MM.1S (cell line): ENCODE results near the gene ZIC5.

Experiments
- EZH2 ChIP-seq: fragments of 300-600 bp; sonication (generic); optimal IDR thresholded peaks from 2 replicates; pipeline ENCODE3; 2017; ENCODE audit warnings: low read depth, mild to moderate bottlenecking, antibody characterized with exemption, low read length, mixed read lengths
- EZH2phosphoT487 ChIP-seq: fragments of 300-600 bp; sonication (generic); IDR thresholded peaks from 2 replicates; pipeline ENCODE4 v1.6.1; 2018; ENCODE audit warnings: antibody characterized with exemption, low read length
- TF ChIP-seq, protein P1 (sequence below): fragments of 300-600 bp; sonication (generic); IDR thresholded peaks from 2 replicates; pipeline ENCODE4 v1.5.1; 2016; ENCODE audit warnings: antibody characterized with exemption, low read length, mixed read lengths

DNA sequence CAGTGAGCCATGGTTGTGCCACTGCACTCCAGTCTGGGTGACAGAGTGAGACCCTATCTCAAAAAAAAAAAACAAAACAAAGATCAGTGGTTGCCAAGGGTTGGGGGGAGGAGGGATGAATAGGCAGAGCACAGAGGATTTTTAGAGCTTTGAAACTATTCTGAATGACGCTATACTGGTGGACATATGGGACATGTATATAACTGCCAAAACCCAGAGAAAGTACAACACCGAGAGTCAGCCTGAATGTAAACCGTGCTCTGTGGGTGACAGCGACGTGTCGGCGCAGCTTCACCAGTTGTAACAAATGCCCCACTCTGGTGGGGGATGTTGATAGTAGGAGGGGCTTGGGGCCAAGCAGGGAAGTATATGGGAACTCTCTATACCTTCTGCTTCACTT lies 32.9 kb downstream of the ZIC5 start:
- TF ChIP-seq, protein P1, sequence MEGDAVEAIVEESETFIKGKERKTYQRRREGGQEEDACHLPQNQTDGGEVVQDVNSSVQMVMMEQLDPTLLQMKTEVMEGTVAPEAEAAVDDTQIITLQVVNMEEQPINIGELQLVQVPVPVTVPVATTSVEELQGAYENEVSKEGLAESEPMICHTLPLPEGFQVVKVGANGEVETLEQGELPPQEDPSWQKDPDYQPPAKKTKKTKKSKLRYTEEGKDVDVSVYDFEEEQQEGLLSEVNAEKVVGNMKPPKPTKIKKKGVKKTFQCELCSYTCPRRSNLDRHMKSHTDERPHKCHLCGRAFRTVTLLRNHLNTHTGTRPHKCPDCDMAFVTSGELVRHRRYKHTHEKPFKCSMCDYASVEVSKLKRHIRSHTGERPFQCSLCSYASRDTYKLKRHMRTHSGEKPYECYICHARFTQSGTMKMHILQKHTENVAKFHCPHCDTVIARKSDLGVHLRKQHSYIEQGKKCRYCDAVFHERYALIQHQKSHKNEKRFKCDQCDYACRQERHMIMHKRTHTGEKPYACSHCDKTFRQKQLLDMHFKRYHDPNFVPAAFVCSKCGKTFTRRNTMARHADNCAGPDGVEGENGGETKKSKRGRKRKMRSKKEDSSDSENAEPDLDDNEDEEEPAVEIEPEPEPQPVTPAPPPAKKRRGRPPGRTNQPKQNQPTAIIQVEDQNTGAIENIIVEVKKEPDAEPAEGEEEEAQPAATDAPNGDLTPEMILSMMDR: no peak
- no peak for TF ChIP-seq EZH2
- TF ChIP-seq EZH2phosphoT487: no peak
